Osteocyte (in vitro differentiated cells): ENCODE measurements around the gene RAET1E. TPM values are rescaled to one million over a fixed set of nuclear protein-coding genes. Genes with fewer than 3 reads are reported as not detected.

Experiments
- DNase-seq: peaks from one replicate; pipeline ENCODE4 v3.0.0; 2021; ENCODE audit warnings: mixed read lengths; ENCODE audit not compliant: unreplicated experiment; ENCODE audit errors: extremely low spot score
- H3K27ac Mint-ChIP-seq: one replicate; pipeline ENCODE4 v1.8.0; 2021; ENCODE audit warnings: mild to moderate bottlenecking, mixed read lengths; ENCODE audit not compliant: unreplicated experiment
- H3K27me3 Mint-ChIP-seq: one replicate; pipeline ENCODE4 v1.8.0; 2021; ENCODE audit warnings: mixed read lengths; ENCODE audit not compliant: unreplicated experiment
- H3K36me3 Mint-ChIP-seq: one replicate; pipeline ENCODE4 v1.8.0; 2021; ENCODE audit warnings: mixed read lengths; ENCODE audit not compliant: unreplicated experiment
- H3K4me1 Mint-ChIP-seq: one replicate; pipeline ENCODE4 v1.8.0; 2021; ENCODE audit warnings: mixed read lengths; ENCODE audit not compliant: unreplicated experiment
- H3K4me3 Mint-ChIP-seq: one replicate; pipeline ENCODE4 v1.8.0; 2021; ENCODE audit warnings: mild to moderate bottlenecking, moderate library complexity, mixed read lengths; ENCODE audit not compliant: unreplicated experiment
- H3K9me3 Mint-ChIP-seq: one replicate; pipeline ENCODE4 v1.8.0; 2021; ENCODE audit warnings: mixed read lengths; ENCODE audit not compliant: unreplicated experiment
- total RNA-seq: library from RNA; stranded (reverse); gene quantifications from 2 replicates; pipeline ENCODE4 v1.2.1, GENCODE V29; 2021
- TF ChIP-seq, protein P1 (sequence below): fragments of 200-600 bp; sonication (generic); IDR thresholded peaks from 2 replicates; pipeline ENCODE4 v1.5.0; 2021; ENCODE audit warnings: antibody characterized with exemption, mild to moderate bottlenecking, moderate library complexity

RAET1E gene
- total RNA-seq, 1 donor from 2014 or later: not detected

DNA sequence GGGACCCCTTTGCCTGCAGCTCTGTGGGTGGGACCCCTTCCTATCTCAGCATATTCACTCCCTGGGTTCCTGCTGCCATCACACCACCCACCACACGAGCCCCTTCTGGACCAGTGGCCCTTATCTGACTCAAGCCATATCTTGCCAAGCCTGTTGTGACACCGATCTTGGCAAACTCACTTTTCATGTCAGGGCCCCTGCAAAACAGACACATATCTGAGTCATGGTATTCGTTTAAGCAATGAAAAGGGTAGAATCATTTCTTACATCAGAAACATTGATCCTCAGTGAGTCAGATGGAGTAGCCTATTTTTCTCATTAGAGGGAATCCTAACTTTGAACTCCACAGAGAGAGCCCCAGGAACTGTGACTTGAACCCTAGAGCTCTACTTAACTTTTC is 10.6 kb downstream of the RAET1E start:
- peaks cover 4% of the 10 kb centered on the region for H3K27me3 Mint-ChIP-seq
- no peak overlapping the region for H3K4me3 Mint-ChIP-seq
- H3K36me3 Mint-ChIP-seq: no peaks in the 10 kb centered on the region
- TF ChIP-seq, protein P1, sequence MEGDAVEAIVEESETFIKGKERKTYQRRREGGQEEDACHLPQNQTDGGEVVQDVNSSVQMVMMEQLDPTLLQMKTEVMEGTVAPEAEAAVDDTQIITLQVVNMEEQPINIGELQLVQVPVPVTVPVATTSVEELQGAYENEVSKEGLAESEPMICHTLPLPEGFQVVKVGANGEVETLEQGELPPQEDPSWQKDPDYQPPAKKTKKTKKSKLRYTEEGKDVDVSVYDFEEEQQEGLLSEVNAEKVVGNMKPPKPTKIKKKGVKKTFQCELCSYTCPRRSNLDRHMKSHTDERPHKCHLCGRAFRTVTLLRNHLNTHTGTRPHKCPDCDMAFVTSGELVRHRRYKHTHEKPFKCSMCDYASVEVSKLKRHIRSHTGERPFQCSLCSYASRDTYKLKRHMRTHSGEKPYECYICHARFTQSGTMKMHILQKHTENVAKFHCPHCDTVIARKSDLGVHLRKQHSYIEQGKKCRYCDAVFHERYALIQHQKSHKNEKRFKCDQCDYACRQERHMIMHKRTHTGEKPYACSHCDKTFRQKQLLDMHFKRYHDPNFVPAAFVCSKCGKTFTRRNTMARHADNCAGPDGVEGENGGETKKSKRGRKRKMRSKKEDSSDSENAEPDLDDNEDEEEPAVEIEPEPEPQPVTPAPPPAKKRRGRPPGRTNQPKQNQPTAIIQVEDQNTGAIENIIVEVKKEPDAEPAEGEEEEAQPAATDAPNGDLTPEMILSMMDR: no peak
- H3K4me1 Mint-ChIP-seq: peaks cover 23% of the 10 kb centered on the region
- H3K9me3 Mint-ChIP-seq: no peaks in the 10 kb centered on the region
- DNase-seq: no peak
- H3K27ac Mint-ChIP-seq: no peak overlapping the region

- H3K27ac Mint-ChIP-seq: no peak overlapping the region
- H3K27me3 Mint-ChIP-seq: peaks cover 9% of the 10 kb centered on the region
Measured at GRCh38 chr6:149885888-149886287, 12.0 kb downstream of the RAET1E start.

GRCh38 chr6:149884617-149885016 is 13.3 kb downstream of the RAET1E start:
- TF ChIP-seq, protein P1: no peak
- Mint-ChIP-seq H3K27me3 (peaks cover 19% of the 10 kb centered on the region), H3K4me3 (no peak overlapping the region), H3K36me3 (no peaks in the 10 kb centered on the region), H3K4me1 (peaks cover 7% of the 10 kb centered on the region), H3K27ac (no peak overlapping the region), H3K9me3 (no peaks in the 10 kb centered on the region)
- DNase-seq: no peak

More at GRCh38 chr6:149885888-149886287, 12.0 kb downstream of the RAET1E start:
- DNase-seq: no peak
- Mint-ChIP-seq H3K4me3 (no peak overlapping the region), H3K4me1 (peaks cover 18% of the 10 kb centered on the region), H3K9me3 (no peaks in the 10 kb centered on the region), H3K36me3 (no peaks in the 10 kb centered on the region)
- TF ChIP-seq, protein P1: no peak

GRCh38 chr6:149884215-149884614 is 13.7 kb downstream of the RAET1E start:
- peaks cover 23% of the 10 kb centered on the region for H3K27me3 Mint-ChIP-seq
- H3K4me3 Mint-ChIP-seq: no peak overlapping the region
- TF ChIP-seq, protein P1: no peak
- no peaks in the 10 kb centered on the region for H3K9me3 Mint-ChIP-seq
- H3K4me1 Mint-ChIP-seq: peaks cover 7% of the 10 kb centered on the region
- no peak overlapping the region for H3K27ac Mint-ChIP-seq
- no peaks in the 10 kb centered on the region for H3K36me3 Mint-ChIP-seq
- no peak for DNase-seq

GRCh38 chr6:149881860-149882259 is 16.1 kb downstream of the RAET1E start:
- H3K4me1 Mint-ChIP-seq: peaks cover 2% of the 10 kb centered on the region
- peaks cover 32% of the 10 kb centered on the region for H3K27me3 Mint-ChIP-seq
- H3K36me3 Mint-ChIP-seq: peaks cover 3% of the 10 kb centered on the region
- TF ChIP-seq, protein P1: no peak
- no peak for DNase-seq
- H3K27ac Mint-ChIP-seq: no peak overlapping the region
- no peaks in the 10 kb centered on the region for H3K9me3 Mint-ChIP-seq
- H3K4me3 Mint-ChIP-seq: no peak overlapping the region
